Measurements from ENCODE around the gene LAMB3.

LAMB3 gene

DNA sequence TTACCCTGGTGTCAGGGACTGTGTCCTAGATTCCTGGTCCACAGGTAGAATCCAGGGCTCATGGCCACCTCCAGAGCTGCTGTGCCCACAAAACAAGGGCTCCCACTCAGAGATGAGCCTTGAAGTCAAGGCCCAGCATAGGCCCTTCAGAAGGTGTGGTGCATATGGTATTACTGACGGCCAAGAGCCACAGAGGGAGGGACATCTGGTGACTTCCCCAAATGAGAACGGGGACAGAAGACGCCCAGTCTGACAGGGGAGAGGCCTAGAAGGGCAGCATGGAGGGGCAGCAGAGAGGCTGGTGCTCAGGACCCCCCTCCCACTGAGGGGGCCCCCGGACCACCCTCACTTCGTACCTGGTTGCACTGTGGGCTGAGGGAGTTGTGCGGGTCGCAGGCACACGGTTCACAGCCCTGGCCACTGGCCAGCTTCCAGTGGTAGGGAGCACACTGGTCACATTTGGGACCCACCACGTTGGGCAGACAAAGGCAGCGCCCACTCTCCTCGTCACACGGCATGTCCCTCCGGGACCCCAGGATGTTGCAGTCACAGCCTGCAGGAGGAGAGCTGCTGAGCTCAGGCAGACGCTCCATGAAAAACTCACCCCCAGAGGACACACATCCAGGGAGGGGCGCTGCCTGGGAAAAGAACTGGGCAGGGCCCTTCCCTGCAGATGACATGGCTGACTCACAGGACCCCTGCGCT is 25.0 kb downstream of the LAMB3 start:
- H3K27ac ChIP-seq (ENCODE audit: low read depth, low read length), result no peak overlapping the region
- H3K4ac ChIP-seq (ENCODE audit: low read depth, low read length), result no peak overlapping the region
- no peaks in the 10 kb centered on the region for H3K4me1 ChIP-seq (ENCODE audit: control insufficient read depth in 1 of 2, insufficient read depth in 2 of 2, low read length in 2 of 2)
- no peak overlapping the region for H2BK120ac ChIP-seq (ENCODE audit: insufficient read depth, low read length, poor library complexity)
- H3K23ac ChIP-seq (ENCODE audit: low read length), result no peak overlapping the region
- H3K9me3 ChIP-seq (ENCODE audit: insufficient read depth, low read depth, low read length), result no peaks in the 10 kb centered on the region
- no peak overlapping the region for H3K4me3 ChIP-seq (ENCODE audit: low read depth, low read length)
- no peak overlapping the region for H4K8ac ChIP-seq (ENCODE audit: low read depth, low read length)
- H3K14ac ChIP-seq (ENCODE audit: low read length), result no peak overlapping the region
- no peak overlapping the region for H2BK5ac ChIP-seq (ENCODE audit: low read depth, low read length, poor library complexity)
- no peak overlapping the region for H2AK5ac ChIP-seq (ENCODE audit: low read length)
- H4K91ac ChIP-seq (ENCODE audit: low read depth, low read length), result no peak overlapping the region
- no peaks in the 10 kb centered on the region for H3K36me3 ChIP-seq (ENCODE audit: control insufficient read depth in 1 of 2, insufficient read depth in 2 of 2, low read length in 2 of 2)
- no peak overlapping the region for H3K4me2 ChIP-seq (ENCODE audit: low read length)
- H3K27me3 ChIP-seq (ENCODE audit: insufficient read depth, low read length), result no peaks in the 10 kb centered on the region
- no peak overlapping the region for H3K18ac ChIP-seq (ENCODE audit: low read length)
- peak overlapping the region; percentile 17 for H3K9ac ChIP-seq (ENCODE audit: low read length)
- no peak overlapping the region for H2AFZ ChIP-seq (ENCODE audit: insufficient read depth, low read length, poor library complexity)
- no peak for DNase-seq
- no peak overlapping the region for H4K12ac ChIP-seq (ENCODE audit: low read depth, low read length)
- WGBS (ENCODE audit: extremely low coverage, insufficient coverage, insufficient read length), result no CpG with 5 or more reads among the region's 16 CpGs
- H2BK12ac ChIP-seq (ENCODE audit: low read length), result peak overlapping the region; percentile 7
- no peaks in the 10 kb centered on the region for H3K79me2 ChIP-seq (ENCODE audit: control insufficient read depth, insufficient read depth, low read length, poor library complexity)
- H3K79me1 ChIP-seq (ENCODE audit: low read length), result peaks cover 2% of the 10 kb centered on the region

DNA sequence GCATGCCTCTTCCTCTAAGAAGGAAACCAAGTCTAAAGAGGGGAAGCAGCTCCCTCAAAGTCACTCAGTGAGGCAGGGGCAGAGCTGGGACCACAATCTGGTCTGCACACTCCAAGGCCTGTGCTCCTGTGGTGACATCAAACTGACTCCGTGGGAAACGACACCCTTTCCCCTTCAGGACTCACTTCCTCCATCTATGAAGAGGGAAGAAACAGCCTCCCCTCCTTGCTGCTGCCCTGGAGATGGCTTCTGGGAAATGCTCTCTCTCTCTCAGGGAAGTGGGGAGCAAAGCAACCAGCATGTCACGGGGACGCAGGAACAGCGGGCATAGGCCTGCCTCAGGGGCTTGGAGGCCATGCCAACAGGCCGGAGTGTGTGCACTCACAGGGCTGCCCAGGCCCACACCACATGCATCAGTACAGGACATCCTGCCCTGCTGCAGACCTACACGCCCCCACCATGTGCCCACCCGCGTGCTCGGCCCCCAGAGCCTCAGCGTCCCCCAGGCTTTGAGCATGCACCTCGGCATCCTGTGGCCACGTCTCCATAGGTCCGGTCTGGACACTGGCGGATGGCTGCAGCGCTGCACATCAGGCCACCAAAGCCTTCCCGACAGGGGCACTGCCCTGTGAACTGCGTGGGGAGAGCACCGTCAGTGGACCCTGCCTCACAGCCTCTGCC is 25.7 kb downstream of the LAMB3 start:
- H3K4me3 ChIP-seq (ENCODE audit: low read depth, low read length), result no peak overlapping the region
- no peak overlapping the region for H3K9ac ChIP-seq (ENCODE audit: low read length)
- H3K18ac ChIP-seq (ENCODE audit: low read length), result no peak overlapping the region
- H2BK5ac ChIP-seq (ENCODE audit: low read depth, low read length, poor library complexity), result no peak overlapping the region
- no peak overlapping the region for H2BK12ac ChIP-seq (ENCODE audit: low read length)
- no peak overlapping the region for H3K4me2 ChIP-seq (ENCODE audit: low read length)
- H4K12ac ChIP-seq (ENCODE audit: low read depth, low read length), result no peak overlapping the region
- H2AK5ac ChIP-seq (ENCODE audit: low read length), result no peak overlapping the region
- H4K91ac ChIP-seq (ENCODE audit: low read depth, low read length), result no peak overlapping the region
- H2AFZ ChIP-seq (ENCODE audit: insufficient read depth, low read length, poor library complexity), result no peak overlapping the region
- no peaks in the 10 kb centered on the region for H3K27me3 ChIP-seq (ENCODE audit: insufficient read depth, low read length)
- no peaks in the 10 kb centered on the region for H3K4me1 ChIP-seq (ENCODE audit: control insufficient read depth in 1 of 2, insufficient read depth in 2 of 2, low read length in 2 of 2)
- no peak overlapping the region for H3K27ac ChIP-seq (ENCODE audit: low read depth, low read length)
- no peaks in the 10 kb centered on the region for H3K79me2 ChIP-seq (ENCODE audit: control insufficient read depth, insufficient read depth, low read length, poor library complexity)
- no peak overlapping the region for H2BK120ac ChIP-seq (ENCODE audit: insufficient read depth, low read length, poor library complexity)
- no peak for DNase-seq
- no peak overlapping the region for H3K4ac ChIP-seq (ENCODE audit: low read depth, low read length)
- no CpG with 5 or more reads among the region's 19 CpGs for WGBS (ENCODE audit: extremely low coverage, insufficient coverage, insufficient read length)
- no peak overlapping the region for H4K8ac ChIP-seq (ENCODE audit: low read depth, low read length)
- no peak overlapping the region for H3K23ac ChIP-seq (ENCODE audit: low read length)
- H3K36me3 ChIP-seq (ENCODE audit: control insufficient read depth in 1 of 2, insufficient read depth in 2 of 2, low read length in 2 of 2), result no peaks in the 10 kb centered on the region
- no peak overlapping the region for H3K14ac ChIP-seq (ENCODE audit: low read length)
- H3K9me3 ChIP-seq (ENCODE audit: insufficient read depth, low read depth, low read length), result no peaks in the 10 kb centered on the region
- H3K79me1 ChIP-seq (ENCODE audit: low read length), result peaks cover 2% of the 10 kb centered on the region

- H3K4me3 ChIP-seq (ENCODE audit: low read depth, low read length), result no peak overlapping the region
- no peaks in the 10 kb centered on the region for H3K4me1 ChIP-seq (ENCODE audit: control insufficient read depth in 1 of 2, insufficient read depth in 2 of 2, low read length in 2 of 2)
- no peaks in the 10 kb centered on the region for H3K9me3 ChIP-seq (ENCODE audit: insufficient read depth, low read depth, low read length)
- H3K4ac ChIP-seq (ENCODE audit: low read depth, low read length), result no peak overlapping the region
- H2AK5ac ChIP-seq (ENCODE audit: low read length), result no peak overlapping the region
- no peak overlapping the region for H3K9ac ChIP-seq (ENCODE audit: low read length)
- no peak overlapping the region for H4K8ac ChIP-seq (ENCODE audit: low read depth, low read length)
- H3K36me3 ChIP-seq (ENCODE audit: control insufficient read depth in 1 of 2, insufficient read depth in 2 of 2, low read length in 2 of 2), result no peaks in the 10 kb centered on the region
- H2BK5ac ChIP-seq (ENCODE audit: low read depth, low read length, poor library complexity), result no peak overlapping the region
- H3K23ac ChIP-seq (ENCODE audit: low read length), result no peak overlapping the region
- WGBS (ENCODE audit: extremely low coverage, insufficient coverage, insufficient read length), result no CpG with 5 or more reads among the region's 18 CpGs
- no peaks in the 10 kb centered on the region for H3K79me2 ChIP-seq (ENCODE audit: control insufficient read depth, insufficient read depth, low read length, poor library complexity)
- no peaks in the 10 kb centered on the region for H3K27me3 ChIP-seq (ENCODE audit: insufficient read depth, low read length)
- DNase-seq, result no peak
- H2AFZ ChIP-seq (ENCODE audit: insufficient read depth, low read length, poor library complexity), result no peak overlapping the region
- H2BK12ac ChIP-seq (ENCODE audit: low read length), result no peak overlapping the region
- H3K18ac ChIP-seq (ENCODE audit: low read length), result no peak overlapping the region
- H3K27ac ChIP-seq (ENCODE audit: low read depth, low read length), result no peak overlapping the region
- peaks cover 2% of the 10 kb centered on the region for H3K79me1 ChIP-seq (ENCODE audit: low read length)
- no peak overlapping the region for H2BK120ac ChIP-seq (ENCODE audit: insufficient read depth, low read length, poor library complexity)
- no peak overlapping the region for H3K4me2 ChIP-seq (ENCODE audit: low read length)
- H3K14ac ChIP-seq (ENCODE audit: low read length), result no peak overlapping the region
- H4K91ac ChIP-seq (ENCODE audit: low read depth, low read length), result no peak overlapping the region
- no peak overlapping the region for H4K12ac ChIP-seq (ENCODE audit: low read depth, low read length)
Measured at GRCh38 chr1:209625791-209626285, 26.4 kb downstream of the LAMB3 start.

GRCh38 chr1:209624558-209625549 is 27.4 kb downstream of the LAMB3 start:
- WGBS (ENCODE audit: extremely low coverage, insufficient coverage, insufficient read length), result no CpG with 5 or more reads among the region's 15 CpGs
- H3K27me3 ChIP-seq (ENCODE audit: insufficient read depth, low read length), result no peaks in the 10 kb centered on the region
- no peak overlapping the region for H4K8ac ChIP-seq (ENCODE audit: low read depth, low read length)

More at GRCh38 chr1:209624558-209625549, 27.4 kb downstream of the LAMB3 start:
- Histone ChIP-seq H3K4me3 (ENCODE audit: low read depth, low read length) (no peak overlapping the region), H3K23ac (ENCODE audit: low read length) (no peak overlapping the region), H4K91ac (ENCODE audit: low read depth, low read length) (no peak overlapping the region), H3K9me3 (ENCODE audit: insufficient read depth, low read depth, low read length) (no peaks in the 10 kb centered on the region), H2BK120ac (ENCODE audit: insufficient read depth, low read length, poor library complexity) (no peak overlapping the region), H2BK5ac (ENCODE audit: low read depth, low read length, poor library complexity) (no peak overlapping the region), H3K79me2 (ENCODE audit: control insufficient read depth, insufficient read depth, low read length, poor library complexity) (no peaks in the 10 kb centered on the region), H4K12ac (ENCODE audit: low read depth, low read length) (no peak overlapping the region), H3K9ac (ENCODE audit: low read length) (no peak overlapping the region), H2BK12ac (ENCODE audit: low read length) (no peak overlapping the region), H3K4me2 (ENCODE audit: low read length) (no peak overlapping the region), H3K4ac (ENCODE audit: low read depth, low read length) (no peak overlapping the region), H3K36me3 (ENCODE audit: control insufficient read depth in 1 of 2, insufficient read depth in 2 of 2, low read length in 2 of 2) (no peaks in the 10 kb centered on the region), H3K4me1 (ENCODE audit: control insufficient read depth in 1 of 2, insufficient read depth in 2 of 2, low read length in 2 of 2) (peaks cover 0 to 5% of the 10 kb centered on the region in 2 experiments), H2AK5ac (ENCODE audit: low read length) (no peak overlapping the region), H3K79me1 (ENCODE audit: low read length) (peaks cover 2% of the 10 kb centered on the region), H3K18ac (ENCODE audit: low read length) (no peak overlapping the region), H3K14ac (ENCODE audit: low read length) (no peak overlapping the region), H3K27ac (ENCODE audit: low read depth, low read length) (no peak overlapping the region), H2AFZ (ENCODE audit: insufficient read depth, low read length, poor library complexity) (no peak overlapping the region)
- DNase-seq, result peak; percentile 53 to 57
